Measurements from ENCODE around the gene CREB3.
A peak's percentile ranks its signal among the peaks of the same experiment; 100 is the strongest.

Gene CREB3

DNA sequence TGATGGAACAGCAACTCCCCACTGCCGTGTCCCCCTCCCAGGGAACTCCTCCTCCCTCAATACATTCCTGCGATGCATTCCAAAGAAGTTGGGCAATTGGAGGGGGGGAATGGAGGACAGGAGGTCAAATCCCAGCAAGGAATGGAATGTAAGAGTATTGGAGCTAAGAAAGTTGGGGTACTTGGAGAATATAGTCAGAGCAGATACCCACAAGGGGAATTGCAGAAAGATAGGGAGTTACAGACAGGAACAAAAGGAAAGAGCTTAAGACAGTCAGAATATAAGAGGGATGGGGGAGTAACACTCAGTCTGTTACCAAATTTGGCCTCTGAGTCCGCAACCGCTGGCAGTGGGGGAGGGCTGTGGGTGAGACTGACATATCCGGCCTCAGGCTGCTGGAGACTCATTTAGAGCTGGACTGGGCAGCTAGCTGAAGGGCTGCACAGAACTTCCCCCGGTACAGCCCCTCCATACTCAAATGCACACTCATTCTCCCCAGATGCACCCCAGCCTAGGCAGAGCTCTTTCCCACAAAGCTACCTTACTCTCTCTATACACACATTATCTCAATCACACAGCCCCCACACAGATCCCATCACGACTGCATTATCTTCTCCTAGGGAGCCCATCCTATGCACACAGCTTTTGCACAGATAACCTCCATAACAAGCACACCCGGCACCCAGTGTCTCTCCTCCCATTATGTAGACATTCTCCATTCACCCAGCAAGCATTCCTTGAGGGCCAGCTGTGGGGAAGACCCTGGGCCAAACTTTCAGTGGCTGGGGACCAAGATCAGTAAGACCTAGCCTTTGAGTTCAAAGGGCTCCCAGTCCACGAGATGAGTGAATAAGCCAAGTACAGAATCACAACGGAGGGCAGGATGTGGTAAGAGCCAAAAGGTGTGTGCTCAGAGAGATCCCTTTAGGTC lies 4.2 kb upstream of the CREB3 start:
- DNase-seq: peak; percentile 80

- no peak for DNase-seq
These were observed 3.4 kb upstream of the CREB3 start for GRCh38 chr9:35729101-35729500.

DNA sequence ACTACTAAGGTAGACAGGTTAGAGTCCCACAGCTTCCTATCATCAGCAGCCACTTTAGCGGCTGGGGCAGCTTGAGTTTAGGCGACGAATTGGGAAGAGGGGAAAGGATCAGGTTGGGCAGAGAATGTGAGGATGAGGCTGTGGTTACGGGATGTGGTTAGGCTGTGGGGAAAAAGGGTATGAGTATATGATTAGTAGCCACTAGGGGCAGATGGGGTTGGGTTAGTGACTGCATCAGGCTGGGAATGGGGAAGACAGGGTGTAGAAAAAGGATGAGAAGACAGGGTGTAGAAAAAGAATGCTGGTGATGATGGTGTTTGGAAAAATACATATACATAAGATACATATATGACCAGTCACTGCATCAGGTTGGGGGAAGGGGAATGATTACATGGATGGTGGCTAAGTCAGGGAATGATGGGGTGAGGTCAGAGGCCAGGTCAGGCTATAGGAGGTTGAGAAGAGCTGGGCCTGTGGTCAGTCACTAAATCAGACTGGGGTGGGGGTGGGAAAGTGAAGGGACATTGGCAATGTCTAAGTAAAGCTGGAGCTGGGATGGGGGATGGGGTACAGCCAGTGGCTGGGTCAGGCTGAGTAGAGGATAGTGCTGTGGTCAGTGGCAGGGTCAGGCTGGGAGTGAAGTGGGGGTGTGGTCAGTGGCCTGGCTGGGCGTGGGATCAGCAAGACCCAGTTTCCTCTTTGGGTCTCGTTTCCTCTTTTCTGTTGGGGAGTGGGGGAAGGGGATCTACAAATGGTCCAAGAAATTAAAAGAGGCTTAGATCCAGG lies 2.6 kb upstream of the CREB3 start:
- DNase-seq: peak; percentile 62

GRCh38 chr9:35730486-35730854 lies 2.0 kb upstream of the CREB3 start:
- DNase-seq: no peak

- no peak for DNase-seq
These were observed 866 bp upstream of the CREB3 start for GRCh38 chr9:35731415-35732184.

- peak; percentile 34 for DNase-seq
These were observed 505 bp downstream of the CREB3 start for GRCh38 chr9:35732800-35733541.

DNA sequence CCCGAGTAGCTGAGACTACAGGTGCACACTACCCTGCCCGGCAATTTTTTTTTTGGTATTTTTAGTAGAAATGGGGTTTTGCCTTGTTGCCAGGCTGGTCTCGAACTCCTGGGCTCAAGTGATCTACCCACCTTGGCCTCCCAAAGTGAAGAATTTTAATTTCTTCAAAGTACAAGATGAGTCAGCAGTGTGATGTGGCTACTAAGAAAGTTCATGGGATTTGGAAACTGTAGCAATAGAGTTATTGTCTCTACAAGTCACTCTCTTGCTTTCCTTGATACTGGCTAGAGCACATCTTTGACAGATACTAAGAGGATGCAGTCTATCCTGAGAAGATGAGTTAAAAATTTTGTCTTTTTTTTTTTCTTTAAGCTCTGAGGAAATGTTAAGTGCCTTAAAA lies 1.6 kb downstream of the CREB3 start:
- no peak for DNase-seq

DNA sequence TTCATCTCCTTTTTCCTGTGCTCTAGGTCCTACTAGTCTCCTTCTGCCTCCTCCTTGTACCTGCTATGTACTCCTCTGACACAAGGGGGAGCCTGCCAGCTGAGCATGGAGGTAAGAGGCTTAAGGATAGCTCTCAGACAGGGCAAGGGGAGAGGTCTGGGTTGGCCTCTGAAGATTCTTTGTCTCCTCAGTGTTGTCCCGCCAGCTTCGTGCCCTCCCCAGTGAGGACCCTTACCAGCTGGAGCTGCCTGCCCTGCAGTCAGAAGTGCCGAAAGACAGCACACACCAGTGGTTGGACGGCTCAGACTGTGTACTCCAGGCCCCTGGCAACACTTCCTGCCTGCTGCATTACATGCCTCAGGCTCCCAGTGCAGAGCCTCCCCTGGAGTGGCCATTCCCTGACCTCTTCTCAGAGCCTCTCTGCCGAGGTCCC lies 3.8 kb downstream of the CREB3 start:
- peak; percentile 84 for DNase-seq

DNA sequence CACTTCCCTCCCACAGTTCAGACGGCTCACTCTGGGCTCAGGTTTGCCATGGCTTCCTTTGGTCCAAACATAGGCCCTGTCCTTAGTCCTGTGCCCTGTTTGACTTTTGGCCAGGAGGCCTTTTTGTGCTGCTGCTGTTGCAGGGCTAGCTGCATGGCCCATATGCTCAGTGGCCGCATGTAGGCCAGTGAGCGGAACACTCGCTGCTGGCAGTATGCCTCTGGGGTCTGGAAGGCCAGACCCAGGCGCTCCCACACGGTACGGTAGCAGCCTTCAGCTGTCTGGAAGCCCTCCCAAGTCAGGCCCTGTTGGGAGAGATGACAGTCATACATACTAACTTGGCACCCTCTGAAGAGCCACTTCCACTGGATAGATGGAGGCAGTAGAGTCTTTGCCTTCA lies 4.7 kb downstream of the CREB3 start:
- no peak for DNase-seq

- DNase-seq: no peak
These were observed 5.7 kb downstream of the CREB3 start for GRCh38 chr9:35738186-35738585.

DNA sequence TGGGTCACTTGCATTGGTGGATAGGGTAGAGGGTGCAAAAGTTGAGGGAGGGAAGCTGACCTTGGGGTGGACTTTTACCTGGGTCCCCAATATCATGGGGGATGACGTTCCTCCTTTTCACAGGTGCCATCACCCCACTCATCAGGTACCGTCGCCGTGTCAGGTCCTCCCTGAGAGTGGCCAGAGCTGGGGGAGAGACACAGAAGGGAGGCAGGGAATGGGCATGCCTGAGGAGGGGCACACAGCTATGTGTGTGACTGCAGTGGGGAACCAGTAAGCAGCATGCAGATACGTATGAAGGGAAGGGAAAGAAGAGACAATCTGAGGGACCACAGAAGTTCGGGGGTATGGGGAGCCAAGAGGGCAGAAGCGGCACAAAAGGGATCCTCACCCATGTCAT lies 6.5 kb downstream of the CREB3 start:
- DNase-seq: no peak

DNA sequence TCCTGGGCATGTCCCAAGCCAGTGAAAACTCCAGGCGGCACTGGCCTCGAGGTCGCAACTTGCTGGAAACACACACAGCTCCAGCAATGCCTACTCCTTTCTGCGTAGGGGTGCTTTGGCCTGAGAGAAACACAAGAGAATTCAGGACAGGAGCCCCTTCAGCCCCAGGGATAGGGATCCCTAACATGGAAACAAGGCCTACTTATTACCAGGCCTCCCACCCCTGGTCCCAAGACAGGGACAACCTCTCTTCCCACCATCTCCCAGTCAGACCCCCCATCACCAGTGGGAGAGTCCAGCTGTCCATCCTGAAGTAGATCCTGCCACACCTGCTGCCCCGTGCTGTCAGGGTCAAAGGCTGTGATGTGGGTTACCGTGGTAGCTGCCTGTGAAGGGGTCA lies 7.8 kb downstream of the CREB3 start:
- no peak for DNase-seq

DNA sequence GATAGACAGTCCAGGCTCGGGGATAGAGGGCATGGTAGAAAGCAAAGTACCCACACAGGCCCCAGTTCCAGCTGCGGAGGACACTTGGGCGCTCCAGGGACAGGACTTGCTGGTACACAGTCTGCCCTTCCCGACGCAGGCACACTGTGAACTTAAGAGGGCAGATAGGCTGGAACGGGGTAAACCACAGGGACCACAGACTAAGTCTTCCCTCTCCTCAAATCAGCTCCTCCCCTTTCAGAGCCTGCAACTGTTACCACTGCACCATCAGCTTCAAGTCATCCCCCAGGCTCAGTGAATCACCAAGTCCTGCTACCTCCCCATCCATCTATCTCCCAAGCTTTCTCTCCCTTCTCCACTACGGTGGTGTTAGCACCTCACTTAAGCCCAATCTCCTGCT lies 9.3 kb downstream of the CREB3 start:
- DNase-seq: no peak

- DNase-seq: no peak
These were observed 11.0 kb downstream of the CREB3 start for GRCh38 chr9:35743452-35743851.

DNA sequence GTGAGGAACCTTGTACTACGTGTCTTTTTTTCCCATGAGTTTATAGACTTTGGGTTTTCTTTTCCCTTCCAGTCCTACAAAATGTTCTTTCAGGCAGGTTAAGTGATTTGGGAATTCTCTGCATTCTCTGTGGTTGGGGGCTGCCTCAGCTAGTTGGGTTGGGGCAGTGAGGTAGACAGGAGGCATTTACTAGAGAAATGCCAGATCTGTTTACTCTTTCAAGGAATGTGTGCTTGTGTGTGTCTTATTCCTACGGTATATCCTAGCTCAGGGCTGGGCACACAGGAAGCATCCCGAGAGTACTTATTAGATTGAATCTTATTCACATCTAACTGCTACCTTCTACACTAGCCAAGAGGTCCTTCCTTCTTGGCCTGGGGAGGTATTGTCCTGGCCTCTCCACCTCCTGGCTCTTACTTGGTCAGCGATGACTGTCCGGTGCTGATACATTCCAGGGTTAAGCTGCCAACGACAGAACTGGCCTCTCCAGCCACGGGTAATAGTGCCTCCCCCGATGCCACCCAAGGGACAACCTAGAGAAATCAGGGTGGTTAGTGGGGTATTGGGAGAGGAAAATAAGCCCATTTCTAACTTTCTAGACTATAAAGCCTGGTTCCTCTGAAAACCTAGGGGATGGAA lies 11.5 kb downstream of the CREB3 start:
- DNase-seq: no peak

- DNase-seq: no peak
These were observed 13.1 kb downstream of the CREB3 start for GRCh38 chr9:35745569-35745968.

GRCh38 chr9:35746583-35746982 lies 14.1 kb downstream of the CREB3 start:
- no peak for DNase-seq

DNA sequence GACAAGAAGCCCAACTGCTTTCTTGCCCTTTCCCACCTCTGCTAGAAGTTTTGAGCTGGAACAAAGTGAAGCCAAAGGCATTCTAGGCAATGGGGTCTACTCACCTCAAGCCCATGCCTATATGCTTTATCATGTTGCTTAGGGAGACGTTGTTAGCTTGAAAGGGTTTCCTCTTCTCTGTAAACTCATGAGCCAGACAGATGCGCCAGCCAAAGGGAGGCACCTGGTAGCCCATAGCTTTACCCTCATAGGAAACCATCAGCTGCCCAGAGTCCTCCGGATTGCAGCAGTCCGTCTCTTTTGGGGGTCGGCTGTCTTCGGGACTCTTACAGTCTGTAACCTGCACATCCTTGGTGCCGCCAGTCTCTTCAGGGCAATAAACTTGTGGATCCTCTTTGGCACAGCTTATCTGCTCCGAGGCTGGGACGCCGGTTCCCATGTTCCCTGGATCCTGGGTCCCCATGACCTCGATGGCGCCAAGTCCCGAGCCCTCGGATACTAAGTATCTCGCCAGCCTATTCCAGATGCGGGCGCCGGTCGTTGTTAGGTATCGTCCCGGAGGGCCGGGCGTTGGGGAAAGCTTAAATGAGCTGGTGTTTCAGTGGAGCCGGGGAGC lies 15.9 kb downstream of the CREB3 start:
- DNase-seq: no peak

- peak; percentile 83 for DNase-seq
These were observed 16.5 kb downstream of the CREB3 start, which contains the start of the genes GBA2 and RGP1 for GRCh38 chr9:35748858-35749514. GBA2 (minus strand) TSS chr9:35749228; CDS start chr9:35748704, 524 bp downstream. RGP1 (plus strand) TSS chr9:35749287; CDS start chr9:35749756, 469 bp downstream.

- DNase-seq: peak; percentile 50
These were observed 17.2 kb downstream of the CREB3 start for GRCh38 chr9:35749515-35750255.
